Loucy (cell line): ENCODE results near the gene KDM2B.

Experiments
- H2AFZ ChIP-seq: fragments of 200-600 bp; sonication (generic); 2 replicates; pipeline ENCODE4 v1.6.0; 2016; ENCODE audit warnings: antibody characterized with exemption, mild to moderate bottlenecking, low read length, moderate library complexity
- H3F3A ChIP-seq: fragments of 200-600 bp; 2 replicates; pipeline ENCODE4 v1.6.0; 2016; ENCODE audit warnings: antibody characterized with exemption, low read depth, mild to moderate bottlenecking
- H3K27me3 ChIP-seq: fragments of 200-600 bp; sonication (generic); 2 replicates; pipeline ENCODE4 v1.6.1; 2014; ENCODE audit warnings: low read length, mild to moderate bottlenecking; ENCODE audit not compliant: insufficient read depth, poor library complexity, severe bottlenecking
- H3K36me3 ChIP-seq: fragments of 200-600 bp; sonication (generic); 2 replicates; pipeline ENCODE4 v1.6.1; 2016; ENCODE audit warnings: low read length; ENCODE audit not compliant: insufficient read depth
- H3K4me1 ChIP-seq: fragments of 200-600 bp; sonication (generic); 2 replicates; pipeline ENCODE4 v1.5.1; 2014; ENCODE audit warnings: low read length, mild to moderate bottlenecking; ENCODE audit not compliant: insufficient read depth, poor library complexity, severe bottlenecking
- H3K4me2 ChIP-seq: fragments of 200-600 bp; sonication (generic); 2 replicates; pipeline ENCODE4 v1.6.0; 2014; ENCODE audit warnings: antibody characterized with exemption, low read length, low read depth, mild to moderate bottlenecking; ENCODE audit not compliant: poor library complexity, severe bottlenecking
- H3K4me3 ChIP-seq: fragments of 200-600 bp; sonication (generic); 2 replicates; pipeline ENCODE4 v1.5.1; 2014; ENCODE audit warnings: low read length, mild to moderate bottlenecking, mixed read lengths; ENCODE audit not compliant: poor library complexity, severe bottlenecking
- H3K79me2 ChIP-seq: fragments of 200-600 bp; sonication (generic); 2 replicates; pipeline ENCODE4 v1.6.1; 2014; ENCODE audit warnings: low read length; ENCODE audit not compliant: insufficient read depth
- H3K9ac ChIP-seq: fragments of 200-600 bp; sonication (generic); 2 replicates; pipeline ENCODE4 v1.6.0; 2014; ENCODE audit warnings: mild to moderate bottlenecking, low read depth, low read length, moderate library complexity; ENCODE audit not compliant: poor library complexity, severe bottlenecking
- H3K9me2 ChIP-seq: fragments of 200-600 bp; sonication (generic); replicated peaks from 2 replicates; pipeline ENCODE4 v1.6.1; 2016; ENCODE audit warnings: low read depth, low read length, mixed read lengths
- H3K9me3 ChIP-seq: fragments of 200-600 bp; sonication (generic); 2 replicates; pipeline ENCODE4 v1.6.1; 2014; ENCODE audit warnings: mild to moderate bottlenecking, antibody characterized with exemption, low read length, low read depth; ENCODE audit not compliant: insufficient read depth
- H4K20me1 ChIP-seq: fragments of 200-600 bp; sonication (generic); 2 replicates; pipeline ENCODE4 v1.6.0; 2014; ENCODE audit warnings: antibody characterized with exemption, low read length, mild to moderate bottlenecking; ENCODE audit not compliant: insufficient read depth, poor library complexity, severe bottlenecking
- CTCF ChIP-seq: fragments of 200-600 bp; sonication (generic); conservative IDR thresholded peaks from 2 replicates; pipeline ENCODE4 v1.5.1; 2014; ENCODE audit warnings: mild to moderate bottlenecking, antibody characterized with exemption, low read length
- EZH2phosphoT487 ChIP-seq: fragments of 200-600 bp; IDR thresholded peaks from 2 replicates; pipeline ENCODE4 v1.6.1; 2018; ENCODE audit warnings: antibody characterized with exemption, mild to moderate bottlenecking, moderate library complexity, borderline replicate concordance

Gene KDM2B

GRCh38 chr12:121611306-121611705, 30.5 kb upstream of the KDM2B start:
- TF ChIP-seq EZH2phosphoT487: no peak
- no peak for TF ChIP-seq CTCF
- H4K20me1 ChIP-seq: no peaks in the 10 kb centered on the region
- no peaks in the 10 kb centered on the region for H3K9me2 ChIP-seq
- H3F3A ChIP-seq: no peaks in the 10 kb centered on the region
- no peak overlapping the region for H3K9ac ChIP-seq
- no peaks in the 10 kb centered on the region for H3K79me2 ChIP-seq
- H3K27me3 ChIP-seq: no peaks in the 10 kb centered on the region
- peak overlapping the region; percentile 27; the same call in 1 of the 2 replicates for H2AFZ ChIP-seq
- no peaks in the 10 kb centered on the region for H3K36me3 ChIP-seq
- H3K4me1 ChIP-seq: peaks cover 6% of the 10 kb centered on the region
- no peaks in the 10 kb centered on the region for H3K9me3 ChIP-seq
- H3K4me3 ChIP-seq: no peak overlapping the region
- no peak overlapping the region for H3K4me2 ChIP-seq

- no peak overlapping the region for H3K4me2 ChIP-seq
- H3K4me1 ChIP-seq: peaks cover 6% of the 10 kb centered on the region
- no peaks in the 10 kb centered on the region for H4K20me1 ChIP-seq
- no peaks in the 10 kb centered on the region for H3K9me3 ChIP-seq
- no peaks in the 10 kb centered on the region for H3K27me3 ChIP-seq
- H3K9me2 ChIP-seq: no peaks in the 10 kb centered on the region
- no peaks in the 10 kb centered on the region for H3K79me2 ChIP-seq
- H3K9ac ChIP-seq: no peak overlapping the region
- H3K4me3 ChIP-seq: no peak overlapping the region
- TF ChIP-seq CTCF: no peak
- TF ChIP-seq EZH2phosphoT487: no peak
- 0 out of 2 replicates have a peak overlapping the region, but pooled peaks have one; percentile 27 for H2AFZ ChIP-seq
- H3F3A ChIP-seq: no peaks in the 10 kb centered on the region
- H3K36me3 ChIP-seq: no peaks in the 10 kb centered on the region
Observed at GRCh38 chr12:121610239-121611149, 29.7 kb upstream of the KDM2B start.

GRCh38 chr12:121608301-121608700, 27.5 kb upstream of the KDM2B start:
- no peaks in the 10 kb centered on the region for H3K79me2 ChIP-seq
- no peak overlapping the region for H2AFZ ChIP-seq
- H3K9me2 ChIP-seq: no peaks in the 10 kb centered on the region
- H4K20me1 ChIP-seq: no peaks in the 10 kb centered on the region
- no peaks in the 10 kb centered on the region for H3K36me3 ChIP-seq
- no peaks in the 10 kb centered on the region for H3K27me3 ChIP-seq
- no peak overlapping the region for H3K9ac ChIP-seq
- H3K4me1 ChIP-seq: peaks cover 6% of the 10 kb centered on the region
- no peak overlapping the region for H3K4me2 ChIP-seq
- H3K4me3 ChIP-seq: no peak overlapping the region
- no peaks in the 10 kb centered on the region for H3K9me3 ChIP-seq
- no peak for TF ChIP-seq CTCF
- no peaks in the 10 kb centered on the region for H3F3A ChIP-seq
